Esophagus squamous epithelium (tissue), 5 donors: ENCODE results near the gene PHF2. TPM values are rescaled to one million over a fixed set of nuclear protein-coding genes. Genes with fewer than 3 reads are reported as not detected.

Experiments
- DNase-seq: peaks from one replicate; lab custom pipeline; 2025; lab: John Stamatoyannopoulos, UW
- H3K27ac ChIP-seq, 4 donors: fragments of 200-600 bp; sonication (generic); one replicate each; pipeline ENCODE4 v1.5.1; 2016 to 2019; ENCODE audit warnings: mild to moderate bottlenecking in 1 of 4
- H3K27me3 ChIP-seq, 4 donors: fragments of 200-600 bp; sonication (generic); 1 replicate in 3 of 4; 2 replicates in 1 of 4; pipeline versions ENCODE4 v1.5.1 to v1.6.0; 2017 to 2021; ENCODE audit warnings: antibody characterized with exemption in 1 of 4
- H3K36me3 ChIP-seq, 3 donors: fragments of 200-600 bp; sonication (generic); one replicate each; pipeline ENCODE4 v1.5.1; 2016 to 2019
- H3K4me1 ChIP-seq, 3 donors: fragments of 200-600 bp; sonication (generic); one replicate each; pipeline ENCODE4 v1.5.1; 2017 to 2019
- H3K4me3 ChIP-seq, 4 donors: fragments of 200-600 bp; sonication (generic); 1 replicate in 3 of 4; 2 replicates in 1 of 4; pipeline ENCODE4 v1.5.1; 2016 to 2019; ENCODE audit warnings: mild to moderate bottlenecking in 2 of 4, moderate library complexity in 1 of 4
- H3K9me3 ChIP-seq, 3 donors: fragments of 200-600 bp; sonication (generic); one replicate each; pipeline ENCODE4 v1.5.1; 2016 to 2019
- POLR2A ChIP-seq, 4 donors: fragments of 450-650 bp; IDR thresholded peaks; one replicate each; pipeline ENCODE4 v1.6.1; 2017; ENCODE audit warnings: antibody characterized with exemption in 4 of 4, mild to moderate bottlenecking in 4 of 4, moderate library complexity in 3 of 4
- WGBS, 2 donors: methylation state at CpG; one replicate each; pipeline ENCODE4 v1.1.5; 2018; 5-methylcytosine and 5-hydroxymethylcytosine counted together
- intact Hi-C: fragments of 100-400 bp; cut with DNase I; formaldehyde crosslinking; loops from one replicate; pipeline ENCODE4 v1.15.0; 2022
- total RNA-seq, 4 donors: library from RNA; depleted of rRNA; stranded (reverse); fragments of >200 nt; gene quantifications; one replicate each; pipeline ENCODE4 v1.1.0, GENCODE V29; 2016
- TF ChIP-seq, protein P1 (sequence below), 6 experiments: fragments of 450-650 bp in 4 of 6; fragments of 200-600 bp in 2 of 6; sonication (generic) in 2 of 6; IDR thresholded peaks; one replicate each; pipeline ENCODE4 v1.5.1; 2016 to 2019; ENCODE audit warnings: antibody characterized with exemption in 6 of 6, mild to moderate bottlenecking in 4 of 6, moderate library complexity in 4 of 6
- donor health status: DM: yes; HTN: yes; CAD: no.

Gene PHF2
- total RNA-seq, 4 donors from 2014 or later = 13.3 to 22.6 (median 17.5) TPM

DNA sequence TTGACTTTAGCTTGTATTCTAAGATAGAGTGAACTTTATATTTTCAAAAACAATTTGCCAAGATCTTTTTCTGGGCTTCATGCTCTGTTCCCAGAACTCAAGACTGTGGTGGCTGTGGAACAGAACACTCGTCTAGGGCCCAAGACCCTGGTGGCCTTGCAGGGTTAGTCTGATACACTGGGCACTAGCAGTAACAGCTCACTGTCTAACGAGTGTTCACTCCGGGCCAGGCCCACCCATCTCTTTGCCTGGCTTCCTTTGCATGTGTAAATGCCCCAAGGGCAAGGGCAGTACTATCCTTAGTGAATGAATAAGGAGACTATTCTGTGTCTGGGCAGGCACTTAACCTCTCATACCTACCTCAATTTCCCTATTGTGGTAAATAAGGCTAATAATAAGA is 47.4 kb downstream of the PHF2 start:
- Histone ChIP-seq H3K27me3 (no peaks in the 10 kb centered on the region), H3K4me1 (peaks cover 0 to 15% (median 0%) of the 10 kb centered on the region in 3 donors), H3K36me3 (no peaks in the 10 kb centered on the region), H3K4me3 (no peak overlapping the region), H3K27ac (no peak overlapping the region), H3K9me3 (peaks cover 0 to 12% (median 6%) of the 10 kb centered on the region in 3 donors)
- no peak for TF ChIP-seq POLR2A (IDR thresholded peaks at IDR 0.05)
- TF ChIP-seq, protein P1, sequence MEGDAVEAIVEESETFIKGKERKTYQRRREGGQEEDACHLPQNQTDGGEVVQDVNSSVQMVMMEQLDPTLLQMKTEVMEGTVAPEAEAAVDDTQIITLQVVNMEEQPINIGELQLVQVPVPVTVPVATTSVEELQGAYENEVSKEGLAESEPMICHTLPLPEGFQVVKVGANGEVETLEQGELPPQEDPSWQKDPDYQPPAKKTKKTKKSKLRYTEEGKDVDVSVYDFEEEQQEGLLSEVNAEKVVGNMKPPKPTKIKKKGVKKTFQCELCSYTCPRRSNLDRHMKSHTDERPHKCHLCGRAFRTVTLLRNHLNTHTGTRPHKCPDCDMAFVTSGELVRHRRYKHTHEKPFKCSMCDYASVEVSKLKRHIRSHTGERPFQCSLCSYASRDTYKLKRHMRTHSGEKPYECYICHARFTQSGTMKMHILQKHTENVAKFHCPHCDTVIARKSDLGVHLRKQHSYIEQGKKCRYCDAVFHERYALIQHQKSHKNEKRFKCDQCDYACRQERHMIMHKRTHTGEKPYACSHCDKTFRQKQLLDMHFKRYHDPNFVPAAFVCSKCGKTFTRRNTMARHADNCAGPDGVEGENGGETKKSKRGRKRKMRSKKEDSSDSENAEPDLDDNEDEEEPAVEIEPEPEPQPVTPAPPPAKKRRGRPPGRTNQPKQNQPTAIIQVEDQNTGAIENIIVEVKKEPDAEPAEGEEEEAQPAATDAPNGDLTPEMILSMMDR (IDR thresholded peaks at IDR 0.05) = no peak
- intact Hi-C loops = no loop called here
- DNase-seq = no peak
- WGBS, 2 donors = 72 to 88% methylated on average over 2 to 3 of the region's 3 CpGs

DNA sequence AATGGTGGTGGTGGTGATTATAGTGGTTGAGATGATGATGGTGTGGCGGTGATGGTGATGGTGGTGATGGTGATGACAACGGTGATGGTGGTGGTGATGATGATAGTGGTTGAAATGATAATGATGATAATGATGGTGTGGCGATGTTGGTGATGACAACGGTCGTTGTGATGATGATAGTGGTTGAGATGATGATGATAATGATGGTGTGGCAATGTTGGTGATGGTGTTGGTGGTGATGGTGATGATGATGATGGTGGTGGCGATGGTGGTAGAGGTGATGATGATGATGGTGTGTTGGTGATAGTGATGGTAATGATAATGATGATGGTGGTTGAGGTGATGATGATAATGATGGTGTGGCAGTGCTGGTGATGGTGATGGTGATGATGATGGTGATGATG is 48.0 kb downstream of the PHF2 start:
- Histone ChIP-seq H3K27ac (no peak overlapping the region), H3K27me3 (no peaks in the 10 kb centered on the region), H3K36me3 (no peaks in the 10 kb centered on the region), H3K4me3 (no peak overlapping the region), H3K9me3 (peaks cover 0 to 12% (median 6%) of the 10 kb centered on the region in 3 donors), H3K4me1 (peaks cover 0 to 15% (median 0%) of the 10 kb centered on the region in 3 donors)
- 93 to 97% methylated on average over 6 of the region's 6 CpGs for WGBS, 2 donors
- no peak for TF ChIP-seq POLR2A (IDR thresholded peaks at IDR 0.05)
- TF ChIP-seq, protein P1 (IDR thresholded peaks at IDR 0.05) = no peak
- intact Hi-C loops = no loop called here
- no peak for DNase-seq

DNA sequence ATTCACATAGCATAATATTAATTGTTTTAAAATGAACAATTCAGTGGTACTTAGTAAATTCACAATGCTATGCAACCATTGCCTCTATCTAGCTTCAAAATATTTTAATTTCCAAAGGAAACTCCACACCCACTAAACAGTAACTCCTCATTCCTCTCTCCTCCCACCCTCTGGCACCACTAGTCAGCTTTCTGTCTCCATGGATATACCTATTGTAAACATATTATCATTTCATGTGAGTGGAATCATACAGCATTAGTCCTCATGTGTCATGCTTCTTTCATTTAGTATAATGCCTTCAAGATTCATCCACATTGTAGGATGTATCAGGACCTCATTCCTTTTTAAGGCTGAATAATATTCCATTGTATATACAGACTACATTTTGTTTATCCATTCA is 48.6 kb downstream of the PHF2 start:
- Histone ChIP-seq H3K36me3 (peaks cover 0 to 4% (median 2%) of the 10 kb centered on the region in 3 donors), H3K9me3 (peaks cover 0 to 12% (median 6%) of the 10 kb centered on the region in 3 donors), H3K27ac (no peak overlapping the region), H3K27me3 (no peaks in the 10 kb centered on the region), H3K4me3 (no peak overlapping the region), H3K4me1 (peaks cover 0 to 9% (median 0%) of the 10 kb centered on the region in 3 donors)
- intact Hi-C loops = no loop called here
- DNase-seq = no peak
- no peak for TF ChIP-seq POLR2A (IDR thresholded peaks at IDR 0.05)
- TF ChIP-seq, protein P1 (IDR thresholded peaks at IDR 0.05) = no peak

DNA sequence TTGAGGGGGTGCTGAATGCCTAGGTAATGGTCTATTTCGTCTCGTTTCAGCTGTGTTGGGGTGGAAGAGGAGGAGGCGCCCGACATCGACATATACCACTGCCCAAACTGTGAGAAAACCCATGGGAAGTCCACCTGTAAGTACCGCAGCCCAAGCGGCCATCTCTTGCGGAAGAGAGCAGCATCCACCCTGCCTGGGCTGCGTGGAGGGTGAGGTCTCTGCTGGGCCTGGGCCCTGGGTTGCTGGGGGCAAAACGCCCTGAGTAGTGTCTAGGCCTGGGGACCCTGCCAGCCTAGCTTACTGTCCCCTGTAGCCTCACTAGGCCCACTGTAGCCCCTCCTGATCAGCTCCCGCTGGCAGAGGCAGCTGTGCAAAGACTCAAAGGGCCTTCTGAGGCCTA is 53.5 kb downstream of the PHF2 start:
- Histone ChIP-seq H3K36me3 (peaks cover 0 to 53% (median 11%) of the 10 kb centered on the region in 3 donors), H3K27ac (no peak overlapping the region), H3K27me3 (no peaks in the 10 kb centered on the region), H3K4me1 (no peaks in the 10 kb centered on the region), H3K4me3 (no peak overlapping the region), H3K9me3 (peaks cover 0 to 12% (median 6%) of the 10 kb centered on the region in 3 donors)
- intact Hi-C loops = no loop called here
- DNase-seq = no peak
- TF ChIP-seq, protein P1 (IDR thresholded peaks at IDR 0.05) = no peak
- no peak for TF ChIP-seq POLR2A (IDR thresholded peaks at IDR 0.05)
- 0% methylated on average over 1 of the region's 11 CpGs; no CpG with 5 or more reads in 1 of the 2 donors for WGBS, 2 donors

DNA sequence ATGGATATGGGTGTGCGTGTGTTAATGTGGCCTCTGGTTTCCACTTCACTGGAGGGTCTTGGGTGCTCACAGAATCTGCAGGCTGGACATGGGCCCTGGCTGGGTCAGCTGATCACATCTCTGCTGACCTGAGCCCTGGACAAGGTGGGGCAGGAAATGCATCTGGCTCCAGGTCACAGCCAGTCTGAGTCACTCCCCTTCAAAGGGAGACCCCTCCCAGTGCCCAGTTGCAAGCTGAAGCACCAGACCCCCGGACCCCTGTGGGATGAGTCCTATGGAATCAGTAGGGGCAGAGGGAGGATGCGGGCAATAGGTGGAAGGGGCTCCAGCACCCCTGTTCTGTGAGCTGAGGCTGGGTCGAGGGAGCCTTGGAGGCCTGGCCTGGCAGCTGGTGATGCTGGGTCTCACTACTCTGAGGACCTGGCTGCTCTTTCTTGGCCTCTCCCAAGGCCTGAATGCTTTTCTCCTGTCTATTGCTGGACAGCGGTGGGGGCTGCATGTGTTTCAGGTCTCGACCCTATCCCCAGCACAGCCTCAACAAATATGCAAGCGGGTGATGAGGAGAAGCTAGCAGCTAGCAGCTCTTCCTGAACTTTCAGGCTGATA is 54.5 kb downstream of the PHF2 start:
- Histone ChIP-seq H3K4me1 (no peaks in the 10 kb centered on the region), H3K4me3 (no peak overlapping the region), H3K27me3 (no peaks in the 10 kb centered on the region), H3K27ac (no peak overlapping the region), H3K36me3 (peaks cover 0 to 63% (median 11%) of the 10 kb centered on the region in 3 donors), H3K9me3 (peaks cover 0 to 12% (median 6%) of the 10 kb centered on the region in 3 donors)
- TF ChIP-seq, protein P1 (IDR thresholded peaks at IDR 0.05) = no peak
- no peak for TF ChIP-seq POLR2A (IDR thresholded peaks at IDR 0.05)
- intact Hi-C loops = no loop called here
- 87% methylated on average over 4 of the region's 7 CpGs; no CpG with 5 or more reads in 1 of the 2 donors for WGBS, 2 donors
- no peak for DNase-seq
